MM.1S (cell line): Measurements from ENCODE around the gene DNAJC18.
A peak's percentile ranks its signal among the peaks of the same experiment; 100 is the strongest.

Experiments used
- DNase-seq: peaks from one replicate; pipeline ENCODE4 v3.0.0-alpha.2; 2015
- H2AFZ ChIP-seq: fragments of 300-600 bp; sonication (generic); 2 replicates; pipeline ENCODE4 v1.6.0; 2016; ENCODE audit warnings: antibody characterized with exemption, low read length
- H3F3A ChIP-seq: fragments of 300-600 bp; sonication (generic); 2 replicates; pipeline ENCODE4 v1.6.1; 2016; ENCODE audit warnings: mild to moderate bottlenecking, antibody characterized with exemption, low read length, moderate library complexity, mixed read lengths; ENCODE audit not compliant: insufficient read depth
- H3K27ac ChIP-seq: fragments of 300-600 bp; sonication (generic); 2 replicates; pipeline ENCODE4 v1.5.1; 2016; ENCODE audit warnings: mild to moderate bottlenecking, low read length
- H3K27me3 ChIP-seq: fragments of 300-600 bp; sonication (generic); replicated peaks from 2 replicates; pipeline ENCODE4 v1.6.0; 2016; ENCODE audit warnings: low read length; ENCODE audit not compliant: insufficient read depth
- H3K36me3 ChIP-seq: fragments of 300-600 bp; sonication (generic); replicated peaks from 2 replicates; pipeline ENCODE4 v1.6.1; 2016; ENCODE audit warnings: mild to moderate bottlenecking, low read length, mixed read lengths; ENCODE audit not compliant: insufficient read depth
- H3K4me1 ChIP-seq: fragments of 300-600 bp; sonication (generic); 2 replicates; pipeline ENCODE4 v1.6.1; 2016; ENCODE audit warnings: low read length, mixed read lengths
- H3K4me2 ChIP-seq: fragments of 300-600 bp; sonication (generic); 2 replicates; pipeline ENCODE4 v1.6.0; 2016; ENCODE audit warnings: low read depth, low read length
- H3K4me3 ChIP-seq: fragments of 300-600 bp; sonication (generic); 2 replicates; pipeline ENCODE4 v1.5.1; 2016; ENCODE audit warnings: low read length, mixed read lengths
- H3K79me2 ChIP-seq: fragments of 300-600 bp; sonication (generic); 2 replicates; pipeline ENCODE4 v1.6.1; 2016; ENCODE audit warnings: mixed run types, low read length, mixed read lengths
- H3K9ac ChIP-seq: fragments of 300-600 bp; sonication (generic); 2 replicates; pipeline ENCODE4 v1.6.1; 2016; ENCODE audit warnings: low read length, mixed read lengths
- H3K9me2 ChIP-seq: fragments of 300-600 bp; sonication (generic); replicated peaks from 2 replicates; pipeline ENCODE4 v1.6.1; 2016; ENCODE audit warnings: mild to moderate bottlenecking, low read length, mixed read lengths; ENCODE audit not compliant: insufficient read depth
- H3K9me3 ChIP-seq: fragments of 300-600 bp; sonication (generic); replicated peaks from 2 replicates; pipeline ENCODE4 v1.6.1; 2016; ENCODE audit warnings: mild to moderate bottlenecking, low read length, mixed read lengths; ENCODE audit not compliant: insufficient read depth
- H4K20me1 ChIP-seq: fragments of 300-600 bp; sonication (generic); 2 replicates; pipeline ENCODE4 v1.6.1; 2016; ENCODE audit warnings: mild to moderate bottlenecking, low read length, moderate library complexity, mixed read lengths; ENCODE audit not compliant: insufficient read depth
- EZH2 ChIP-seq: fragments of 300-600 bp; sonication (generic); optimal IDR thresholded peaks from 2 replicates; pipeline ENCODE3; 2017; ENCODE audit warnings: low read depth, mild to moderate bottlenecking, antibody characterized with exemption, low read length, mixed read lengths
- EZH2phosphoT487 ChIP-seq: fragments of 300-600 bp; sonication (generic); IDR thresholded peaks from 2 replicates; pipeline ENCODE4 v1.6.1; 2018; ENCODE audit warnings: antibody characterized with exemption, low read length
- TF ChIP-seq, protein P1 (sequence below): fragments of 300-600 bp; sonication (generic); IDR thresholded peaks from 2 replicates; pipeline ENCODE4 v1.5.1; 2016; ENCODE audit warnings: antibody characterized with exemption, low read length, mixed read lengths

DNAJC18 gene

DNA sequence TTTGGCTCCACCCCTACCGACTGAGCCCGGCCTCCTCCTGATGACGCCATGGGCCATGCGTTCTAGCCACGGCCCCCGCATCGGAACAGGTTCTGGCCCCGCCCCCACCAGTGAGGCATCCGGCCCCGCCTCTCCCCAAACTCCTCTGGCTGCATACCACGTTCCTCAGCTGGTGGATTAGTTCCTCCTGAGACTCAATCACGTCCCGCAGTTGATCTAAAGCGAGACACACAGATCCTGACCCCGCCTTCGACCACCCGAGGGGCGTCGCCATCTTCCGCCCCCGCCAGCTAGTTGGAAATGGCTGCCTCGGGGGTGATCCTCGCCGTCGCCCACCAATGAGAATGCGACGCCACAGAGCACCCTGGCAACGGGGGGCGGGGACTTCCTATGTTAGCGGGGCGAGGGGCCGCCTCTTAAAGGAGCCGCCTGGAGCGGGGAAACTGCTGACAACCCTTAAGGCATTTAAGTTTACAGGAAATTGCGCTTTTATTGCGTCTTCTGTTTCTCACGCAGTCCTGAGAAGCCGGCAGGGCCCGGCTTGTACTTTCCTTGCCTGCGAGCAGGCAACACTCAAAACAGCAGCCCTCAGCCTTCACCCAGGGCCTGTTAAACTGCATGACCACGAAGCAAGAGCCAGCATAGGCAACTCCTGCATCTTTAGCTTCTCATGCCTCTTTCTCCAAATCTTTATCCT, 35.4 kb downstream of the DNAJC18 start, which contains the start of gene SPATA24:
Gene SPATA24, minus strand, starts transcription at position 303 of the 697 bp plus-strand sequence. Its CDS starts 29 bp downstream, at position 274.
- Histone ChIP-seq H3K27ac (peak within 1 kb of the TSS; percentile 96), H2AFZ (peak within 1 kb of the TSS; percentile 58), H3K79me2 (peaks cover 8% of the 10 kb centered on the region; the same call in 1 of the 2 replicates), H3K4me2 (peak within 1 kb of the TSS; percentile 98), H4K20me1 (no peaks in the 10 kb centered on the region), H3K4me3 (peak within 1 kb of the TSS; percentile 73), H3K9ac (peak within 1 kb of the TSS; percentile 84), H3F3A (peaks cover 17% of the 10 kb centered on the region), H3K4me1 (peaks cover 28% of the 10 kb centered on the region), H3K9me2 (no peaks in the 10 kb centered on the region), H3K27me3 (no peaks in the 10 kb centered on the region), H3K36me3 (no peaks in the 10 kb centered on the region), H3K9me3 (no peaks in the 10 kb centered on the region)
- peak; percentile 98 for DNase-seq
- TF ChIP-seq, protein P1, sequence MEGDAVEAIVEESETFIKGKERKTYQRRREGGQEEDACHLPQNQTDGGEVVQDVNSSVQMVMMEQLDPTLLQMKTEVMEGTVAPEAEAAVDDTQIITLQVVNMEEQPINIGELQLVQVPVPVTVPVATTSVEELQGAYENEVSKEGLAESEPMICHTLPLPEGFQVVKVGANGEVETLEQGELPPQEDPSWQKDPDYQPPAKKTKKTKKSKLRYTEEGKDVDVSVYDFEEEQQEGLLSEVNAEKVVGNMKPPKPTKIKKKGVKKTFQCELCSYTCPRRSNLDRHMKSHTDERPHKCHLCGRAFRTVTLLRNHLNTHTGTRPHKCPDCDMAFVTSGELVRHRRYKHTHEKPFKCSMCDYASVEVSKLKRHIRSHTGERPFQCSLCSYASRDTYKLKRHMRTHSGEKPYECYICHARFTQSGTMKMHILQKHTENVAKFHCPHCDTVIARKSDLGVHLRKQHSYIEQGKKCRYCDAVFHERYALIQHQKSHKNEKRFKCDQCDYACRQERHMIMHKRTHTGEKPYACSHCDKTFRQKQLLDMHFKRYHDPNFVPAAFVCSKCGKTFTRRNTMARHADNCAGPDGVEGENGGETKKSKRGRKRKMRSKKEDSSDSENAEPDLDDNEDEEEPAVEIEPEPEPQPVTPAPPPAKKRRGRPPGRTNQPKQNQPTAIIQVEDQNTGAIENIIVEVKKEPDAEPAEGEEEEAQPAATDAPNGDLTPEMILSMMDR = no peak
- TF ChIP-seq EZH2phosphoT487 (no peak), EZH2 (no peak)

DNA sequence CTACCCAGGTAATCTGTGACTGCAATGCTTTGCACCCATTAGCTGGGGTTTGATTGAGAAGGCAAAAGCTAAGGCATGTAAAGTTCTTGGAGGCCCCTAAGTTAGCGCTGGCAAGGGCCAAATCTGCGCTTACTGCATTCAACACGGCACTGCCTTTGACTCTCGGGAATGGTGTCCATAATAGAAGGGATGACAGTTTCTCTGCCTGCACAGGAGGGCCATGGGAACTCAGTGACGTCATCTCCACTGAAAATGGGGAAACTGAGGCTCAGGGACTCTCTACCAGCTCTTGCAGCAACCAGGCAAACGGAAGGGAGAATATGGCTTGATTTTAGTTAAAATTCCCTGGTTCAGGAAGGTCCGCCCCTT, 35.9 kb downstream of the DNAJC18 start:
- H3K79me2 ChIP-seq = peaks cover 8% of the 10 kb centered on the region; the same call in 1 of the 2 replicates
- peaks cover 17% of the 10 kb centered on the region for H3F3A ChIP-seq
- peak overlapping the region; percentile 98 for H3K4me2 ChIP-seq
- TF ChIP-seq EZH2 (no peak), EZH2phosphoT487 (no peak)
- TF ChIP-seq, protein P1 = no peak
- DNase-seq = peak; percentile 23
- peak overlapping the region; percentile 73 for H3K4me3 ChIP-seq
- H2AFZ ChIP-seq = 0 out of 2 replicates have a peak overlapping the region, but pooled peaks have one; percentile 58
- H4K20me1 ChIP-seq = no peaks in the 10 kb centered on the region
- H3K9me3 ChIP-seq = no peaks in the 10 kb centered on the region
- peak overlapping the region; percentile 84 for H3K9ac ChIP-seq
- no peaks in the 10 kb centered on the region for H3K36me3 ChIP-seq
- peaks cover 28% of the 10 kb centered on the region for H3K4me1 ChIP-seq
- no peaks in the 10 kb centered on the region for H3K27me3 ChIP-seq
- peak overlapping the region; percentile 96 for H3K27ac ChIP-seq
- H3K9me2 ChIP-seq = no peaks in the 10 kb centered on the region

DNA sequence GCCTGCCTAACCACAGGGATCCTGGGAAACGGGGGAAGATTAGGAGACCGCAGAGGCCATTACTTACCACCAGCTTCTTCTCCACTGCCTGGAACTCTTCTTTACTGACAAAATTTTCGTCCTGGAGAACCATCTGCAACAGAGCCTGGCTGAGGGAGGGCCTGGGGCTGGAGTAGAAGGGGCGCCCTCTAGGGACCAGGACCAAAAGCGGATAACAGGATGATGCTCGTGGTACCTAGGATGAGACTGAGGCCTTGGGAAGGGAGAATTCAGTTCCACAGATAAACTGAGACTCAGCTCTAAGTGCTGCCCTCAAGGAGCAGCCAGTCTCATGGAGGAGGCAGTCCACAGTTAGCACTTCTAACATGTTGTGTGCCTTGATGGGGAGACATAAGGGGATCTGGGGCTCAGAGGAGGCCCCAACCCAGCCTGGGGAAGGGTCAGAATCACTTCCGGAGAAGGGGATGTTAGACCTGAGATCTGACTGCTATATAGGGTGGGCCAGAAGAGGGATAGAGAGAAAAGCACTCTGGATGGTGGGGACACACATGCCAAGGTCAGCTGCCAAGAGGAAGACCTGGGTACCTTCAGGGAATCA, 36.7 kb downstream of the DNAJC18 start:
- Histone ChIP-seq H3K36me3 (no peaks in the 10 kb centered on the region), H3K9ac (peak overlapping the region; percentile 84; the same call in 1 of the 2 replicates), H3K4me3 (peak overlapping the region; percentile 73; the same call in 1 of the 2 replicates), H2AFZ (no peak overlapping the region), H3F3A (peaks cover 17% of the 10 kb centered on the region), H3K79me2 (peaks cover 8% of the 10 kb centered on the region; the same call in 1 of the 2 replicates), H3K4me1 (peaks cover 25% of the 10 kb centered on the region), H3K27ac (peak overlapping the region; percentile 96; the same call in 1 of the 2 replicates), H3K9me2 (no peaks in the 10 kb centered on the region), H3K9me3 (no peaks in the 10 kb centered on the region), H3K27me3 (no peaks in the 10 kb centered on the region), H3K4me2 (peak overlapping the region; percentile 98), H4K20me1 (no peaks in the 10 kb centered on the region)
- DNase-seq = peak; percentile 31
- no peak for TF ChIP-seq EZH2
- TF ChIP-seq, protein P1 = peak; percentile 67
